Nephron progenitor cell (in vitro differentiated cells): ENCODE measurements around the gene CLEC4M.

ENCODE experiments used
- DNase-seq: peaks from one replicate; pipeline ENCODE4 v3.0.0; 2021
- H3K27ac Mint-ChIP-seq: 2 replicates; pipeline ENCODE4 v1.8.0; 2021; ENCODE audit warnings: mild to moderate bottlenecking, moderate library complexity, mixed read lengths
- H3K27me3 Mint-ChIP-seq: 2 replicates; pipeline ENCODE4 v1.8.0; 2021; ENCODE audit warnings: mild to moderate bottlenecking, low read depth, mixed read lengths; ENCODE audit not compliant: poor library complexity
- H3K36me3 Mint-ChIP-seq: 2 replicates; pipeline ENCODE4 v1.8.0; 2021; ENCODE audit warnings: low read depth, mixed read lengths
- H3K4me1 Mint-ChIP-seq: 2 replicates; pipeline ENCODE4 v1.8.0; 2021; ENCODE audit warnings: mixed read lengths
- H3K4me3 Mint-ChIP-seq: 2 replicates; pipeline ENCODE4 v1.8.0; 2021; ENCODE audit warnings: mild to moderate bottlenecking, moderate library complexity, mixed read lengths
- H3K9me3 Mint-ChIP-seq: 2 replicates; pipeline ENCODE4 v1.8.0; 2021; ENCODE audit warnings: mild to moderate bottlenecking, moderate library complexity, mixed read lengths
- CTCF ChIP-seq: fragments of 200-600 bp; sonication (generic); IDR thresholded peaks from 2 replicates; pipeline ENCODE4 v1.5.0; 2021; ENCODE audit warnings: antibody characterized with exemption

Gene CLEC4M

GRCh38 chr19:7762719-7763293 is at the start of gene CLEC4M:
Gene CLEC4M, plus strand, starts transcription at chr19:7763243. Its CDS starts 24 bp downstream, at chr19:7763267.
- Mint-ChIP-seq H3K4me1 (no peaks in the 10 kb centered on the region), H3K27ac (peak within 1 kb of the TSS; percentile 57)
- no peak for TF ChIP-seq CTCF

GRCh38 chr19:7715671-7716070 is 47.4 kb upstream of the CLEC4M start:
- H3K4me1 Mint-ChIP-seq = no peaks in the 10 kb centered on the region
- TF ChIP-seq CTCF = no peak
- no peaks in the 10 kb centered on the region for H3K36me3 Mint-ChIP-seq
- H3K9me3 Mint-ChIP-seq = peaks cover 13% of the 10 kb centered on the region
- DNase-seq = no peak
- no peak overlapping the region for H3K27ac Mint-ChIP-seq
- H3K27me3 Mint-ChIP-seq = peaks cover 25% of the 10 kb centered on the region
- H3K4me3 Mint-ChIP-seq = no peak overlapping the region

More at GRCh38 chr19:7762719-7763293, at the start of gene CLEC4M:
- Mint-ChIP-seq H3K27me3 (peaks cover 20% of the 10 kb centered on the region), H3K4me3 (no peak within 1 kb of the TSS), H3K9me3 (peaks cover 42% of the 10 kb centered on the region), H3K36me3 (peaks cover 7% of the 10 kb centered on the region)
- no peak for DNase-seq

- Mint-ChIP-seq H3K4me1 (no peaks in the 10 kb centered on the region), H3K4me3 (no peak overlapping the region), H3K27me3 (peaks cover 30% of the 10 kb centered on the region), H3K27ac (no peak overlapping the region), H3K9me3 (peaks cover 13% of the 10 kb centered on the region), H3K36me3 (no peaks in the 10 kb centered on the region)
- no peak for DNase-seq
- no peak for TF ChIP-seq CTCF
These were observed 46.3 kb upstream of the CLEC4M start for GRCh38 chr19:7716762-7717161.

- no peaks in the 10 kb centered on the region for H3K4me1 Mint-ChIP-seq
- peaks cover 36% of the 10 kb centered on the region for H3K27me3 Mint-ChIP-seq
- no peak for DNase-seq
- H3K9me3 Mint-ChIP-seq = peaks cover 13% of the 10 kb centered on the region
- no peaks in the 10 kb centered on the region for H3K36me3 Mint-ChIP-seq
- TF ChIP-seq CTCF = no peak
- no peak overlapping the region for H3K4me3 Mint-ChIP-seq
- no peak overlapping the region for H3K27ac Mint-ChIP-seq
These were observed 44.4 kb upstream of the CLEC4M start for GRCh38 chr19:7718668-7719067.

- Mint-ChIP-seq H3K4me3 (no peak overlapping the region), H3K27me3 (peaks cover 52% of the 10 kb centered on the region), H3K36me3 (no peaks in the 10 kb centered on the region), H3K4me1 (no peaks in the 10 kb centered on the region), H3K27ac (peak overlapping the region; percentile 80), H3K9me3 (peaks cover 13% of the 10 kb centered on the region)
- no peak for DNase-seq
- no peak for TF ChIP-seq CTCF
These were observed 42.7 kb upstream of the CLEC4M start for GRCh38 chr19:7720351-7720750.

- no peaks in the 10 kb centered on the region for H3K4me1 Mint-ChIP-seq
- H3K4me3 Mint-ChIP-seq = no peak overlapping the region
- H3K9me3 Mint-ChIP-seq = peaks cover 11% of the 10 kb centered on the region
- H3K27ac Mint-ChIP-seq = no peak overlapping the region
- no peaks in the 10 kb centered on the region for H3K36me3 Mint-ChIP-seq
- no peak for TF ChIP-seq CTCF
- H3K27me3 Mint-ChIP-seq = peaks cover 64% of the 10 kb centered on the region
- DNase-seq = no peak
These were observed 40.8 kb upstream of the CLEC4M start for GRCh38 chr19:7722231-7722651.
